H1 (cell line): ENCODE data around the gene GNAO1. TPM values are rescaled to one million over a fixed set of nuclear protein-coding genes. Genes with fewer than 3 reads are reported as not detected.

Experiments
- CTCF ChIA-PET: fragments of 300-600 bp; sonication (Branson Sonifier 250); formaldehyde crosslinking; loops from one replicate; lab custom pipeline; 2021; ENCODE audit not compliant: partially characterized antibody; lab: Charles Lee
- POLR2A ChIA-PET: fragments of 300-600 bp; sonication (Branson Sonifier 250); formaldehyde crosslinking; loops from one replicate; lab custom pipeline; 2021; ENCODE audit warnings: inconsistent platforms; ENCODE audit not compliant: partially characterized antibody; lab: Charles Lee
- DNase-seq, 2 experiments: peaks; one replicate each; pipeline versions ENCODE4 v3.0.0 to v3.0.0-alpha.2; 2010 to 2022; ENCODE audit warnings: low spot score in 2 of 2, low read depth in 1 of 2, mixed read lengths in 1 of 2
- FAIRE-seq: peaks from 2 replicates; lab custom pipeline; 2011; peaks lifted over from hg19 to GRCh38; lab: Jason Lieb, UNC
- H2AFZ ChIP-seq: 2 replicates; pipeline ENCODE4 v1.8.1; 2012; ENCODE audit warnings: low read length, inconsistent platforms
- H2AK5ac ChIP-seq: 2 replicates; pipeline ENCODE4 v1.6.1; 2013; ENCODE audit warnings: low read depth, low read length
- H2BK120ac ChIP-seq: replicated peaks from 2 replicates; pipeline ENCODE3; 2013; ENCODE audit warnings: low read depth, low read length, inconsistent platforms
- H2BK12ac ChIP-seq: 2 replicates; pipeline ENCODE4 v1.6.1; 2013; ENCODE audit warnings: low read depth, low read length
- H2BK15ac ChIP-seq: 2 replicates; pipeline ENCODE4 v1.6.1; 2013; ENCODE audit warnings: low read length
- H2BK20ac ChIP-seq: 2 replicates; pipeline ENCODE4 v1.6.1; 2013; ENCODE audit warnings: low read length
- H2BK5ac ChIP-seq: 2 replicates; pipeline ENCODE4 v1.6.1; 2013; ENCODE audit warnings: low read depth, low read length
- H3K14ac ChIP-seq: 2 replicates; pipeline ENCODE4 v1.6.1; 2013; ENCODE audit warnings: inconsistent platforms; ENCODE audit not compliant: insufficient read length
- H3K18ac ChIP-seq: 2 replicates; pipeline ENCODE4 v1.6.1; 2013; ENCODE audit warnings: low read length; ENCODE audit errors: extremely low read depth
- H3K23ac ChIP-seq: 2 replicates; pipeline ENCODE4 v1.6.1; 2013; ENCODE audit warnings: inconsistent platforms; ENCODE audit not compliant: insufficient read length
- H3K23me2 ChIP-seq: 2 replicates; pipeline ENCODE4 v1.6.1; 2013; ENCODE audit warnings: low read depth, low read length
- H3K27ac ChIP-seq: 2 replicates; pipeline ENCODE4 v1.6.1; 2011; ENCODE audit warnings: low read depth, low read length, inconsistent platforms
- H3K27me3 ChIP-seq, 4 experiments: replicated peaks in 1 of 4; 1 replicate in 1 of 4; 2 replicates in 3 of 4; pipeline versions ENCODE4 v1.6.1 to v1.8.1; 2011 to 2013; ENCODE audit warnings: low read length in 3 of 4, mild to moderate bottlenecking in 3 of 4, inconsistent platforms in 2 of 4, mixed read lengths in 2 of 4, moderate library complexity in 1 of 4; ENCODE audit not compliant: control insufficient read depth in 3 of 4, insufficient read depth in 3 of 4; ENCODE audit errors: extremely low read depth in 1 of 4
- H3K36me3 ChIP-seq, 4 experiments: 2 replicates each; pipeline versions ENCODE4 v1.6.1 to v1.8.1; 2011 to 2013; ENCODE audit warnings: mild to moderate bottlenecking in 4 of 4, low read length in 3 of 4, moderate library complexity in 2 of 4, control low read depth in 1 of 4, inconsistent platforms in 1 of 4; ENCODE audit not compliant: insufficient read depth in 4 of 4, control insufficient read depth in 2 of 4
- H3K4ac ChIP-seq: replicated peaks from 2 replicates; pipeline ENCODE3; 2013; ENCODE audit warnings: low read length, low read depth, mixed read lengths, inconsistent platforms; ENCODE audit not compliant: insufficient read length
- H3K4me1 ChIP-seq, 4 experiments: replicated peaks in 1 of 4; 1 replicate in 1 of 4; 2 replicates in 3 of 4; pipeline versions ENCODE4 v1.6.1 to v1.8.1; 2011 to 2013; ENCODE audit warnings: low read length in 3 of 4, inconsistent platforms in 2 of 4, mixed read lengths in 1 of 4; ENCODE audit not compliant: insufficient read depth in 4 of 4, control insufficient read depth in 3 of 4
- H3K4me2 ChIP-seq, 2 experiments: 2 replicates each; pipeline versions ENCODE4 v1.6.1 to v1.8.1; 2011 to 2013; ENCODE audit warnings: low read depth in 2 of 2, low read length in 2 of 2, control low read depth in 1 of 2, inconsistent platforms in 1 of 2, mild to moderate bottlenecking in 1 of 2; ENCODE audit not compliant: insufficient read depth in 1 of 2
- H3K4me3 ChIP-seq, 4 experiments: fragments of 200-600, 300-600 bp in 1 of 4; sonication (generic), shearing (Covaris generic), sonication (Bioruptor Twin) in 1 of 4; 2 replicates each; pipeline versions ENCODE4 v1.5.1 to v1.8.1; 2011 to 2016; ENCODE audit warnings: low read length in 4 of 4, low read depth in 3 of 4, control low read depth in 2 of 4, inconsistent platforms in 2 of 4, mild to moderate bottlenecking in 2 of 4, mixed read lengths in 1 of 4, moderate library complexity in 1 of 4; ENCODE audit not compliant: insufficient read depth in 2 of 4; ENCODE audit errors: extremely low read depth in 1 of 4
- H3K56ac ChIP-seq: replicated peaks from 2 replicates; pipeline ENCODE3; 2013; ENCODE audit warnings: low read depth, mild to moderate bottlenecking, mixed read lengths, low read length, inconsistent platforms; ENCODE audit not compliant: insufficient read length
- H3K79me1 ChIP-seq: 2 replicates; pipeline ENCODE4 v1.6.1; 2013; ENCODE audit warnings: low read depth, low read length, control low read depth
- H3K79me2 ChIP-seq, 2 experiments: 2 replicates each; pipeline versions ENCODE4 v1.6.1 to v1.8.1; 2012 to 2013; ENCODE audit warnings: low read length in 2 of 2, mild to moderate bottlenecking in 2 of 2, inconsistent platforms in 1 of 2; ENCODE audit not compliant: insufficient read depth in 2 of 2, control insufficient read depth in 1 of 2
- H3K9ac ChIP-seq, 4 experiments: replicated peaks in 1 of 4; 1 replicate in 1 of 4; 2 replicates in 3 of 4; pipeline versions ENCODE4 v1.6.1 to v1.8.1; 2011 to 2013; ENCODE audit warnings: low read depth in 3 of 4, low read length in 3 of 4, control low read depth in 2 of 4, mild to moderate bottlenecking in 2 of 4, moderate library complexity in 2 of 4, inconsistent platforms in 1 of 4; ENCODE audit errors: extremely low read depth in 1 of 4
- H3K9me3 ChIP-seq, 2 experiments: 2 replicates each; pipeline versions ENCODE4 v1.6.1 to v1.8.1; 2012 to 2013; ENCODE audit warnings: mild to moderate bottlenecking in 2 of 2, moderate library complexity in 2 of 2, control low read depth in 1 of 2, inconsistent platforms in 1 of 2, low read depth in 1 of 2, low read length in 1 of 2, mixed read lengths in 1 of 2; ENCODE audit not compliant: insufficient read depth in 2 of 2
- H4K20me1 ChIP-seq, 2 experiments: replicated peaks in 1 of 2; 2 replicates each; pipeline versions ENCODE3 to v1.8.1; 2011 to 2013; ENCODE audit warnings: inconsistent platforms in 2 of 2, low read length in 2 of 2, mild to moderate bottlenecking in 1 of 2; ENCODE audit not compliant: insufficient read depth in 2 of 2, control insufficient read depth in 1 of 2
- H4K5ac ChIP-seq: 2 replicates; pipeline ENCODE4 v1.6.1; 2013; ENCODE audit warnings: low read length, low read depth, mixed read lengths, inconsistent platforms; ENCODE audit not compliant: insufficient read length
- H4K8ac ChIP-seq: 2 replicates; pipeline ENCODE4 v1.8.0; 2013; ENCODE audit warnings: mild to moderate bottlenecking, moderate library complexity, low read length, inconsistent platforms; ENCODE audit not compliant: insufficient read depth; ENCODE audit errors: extremely low read depth
- H4K91ac ChIP-seq: replicated peaks from 2 replicates; pipeline ENCODE3; 2013; ENCODE audit warnings: low read length, mixed read lengths, inconsistent platforms; ENCODE audit not compliant: insufficient read length
- ASH2L ChIP-seq: fragments of 200-600, 300-600 bp; sonication (generic); IDR thresholded peaks from one replicate; pipeline ENCODE4 v1.7.1; 2017; ENCODE audit warnings: low read length
- ATF2 ChIP-seq: IDR thresholded peaks from 2 replicates; pipeline ENCODE4 v1.6.1; 2012; ENCODE audit warnings: low read length, inconsistent platforms
- CHD1 ChIP-seq: IDR thresholded peaks from 2 replicates; pipeline ENCODE4 v1.6.1; 2012; ENCODE audit warnings: low read depth, low read length, improper control_type of control experiment
- CHD2 ChIP-seq: IDR thresholded peaks from 2 replicates; pipeline ENCODE4 v1.6.1; 2012; ENCODE audit warnings: low read length, improper control_type of control experiment
- FOSL1 ChIP-seq: IDR thresholded peaks from 2 replicates; pipeline ENCODE4 v1.6.1; 2011; ENCODE audit warnings: mild to moderate bottlenecking, low read depth, low read length, moderate library complexity; ENCODE audit not compliant: insufficient read depth
- KDM5A ChIP-seq: fragments of 200-600 bp; IDR thresholded peaks from 2 replicates; pipeline ENCODE4 v1.7.1; 2012; ENCODE audit warnings: mild to moderate bottlenecking, low read length, inconsistent platforms, mixed read lengths
- RFX5 ChIP-seq: IDR thresholded peaks from 2 replicates; pipeline ENCODE4 v1.6.1; 2011; ENCODE audit warnings: low read depth, low read length, improper control_type of control experiment, borderline replicate concordance
- SP1 ChIP-seq: IDR thresholded peaks from 2 replicates; pipeline ENCODE4 v1.6.1; 2011; ENCODE audit warnings: low read depth, low read length
- WGBS, 2 experiments: shearing (Covaris generic) in 1 of 2; methylation state at CpG; one replicate each; pipeline versions ENCODE4 v1.1.6 to v1.1.7; 2013 to 2015; ENCODE audit warnings: low lambda C conversion rate in 2 of 2, mixed read lengths in 2 of 2, inconsistent platforms in 1 of 2, low coverage in 1 of 2, missing lambda C conversion rate in 1 of 2; ENCODE audit not compliant: insufficient replicate concordance in 2 of 2, insufficient coverage in 1 of 2, insufficient read length in 1 of 2; ENCODE audit errors: extremely low coverage in 1 of 2, missing lambda C conversion rate in 1 of 2; 5-methylcytosine and 5-hydroxymethylcytosine counted together
- polyA plus RNA-seq, 7 experiments: library from polyadenylated mRNA; depleted of rRNA in 3 of 7; stranded (reverse) in 5 of 7; unstranded in 2 of 7; fragments of >200 nt in 5 of 7; fragments of 200-250 nt in 2 of 7; gene quantifications; 1 replicate in 5 of 7; 2 replicates in 1 of 7; 4 replicates in 1 of 7; pipeline versions ENCODE4 v1.2.1 to v1.2.3, GENCODE V29; 2011 to 2013; ENCODE audit warnings: missing spikeins in 2 of 7, mixed read lengths in 2 of 7
- total RNA-seq: library from RNA; stranded (reverse); fragmentation: NEBNext Ultra II Directional; extraction: Animal tissue kit (Norgen Biotek cat#: 25700); gene quantifications from 2 replicates; pipeline ENCODE4 v1.2.1, GENCODE V29; 2021

The GNAO1 gene
- total and polyA plus RNA-seq, 2 of the 8 experiments (the other 6 are each of a cell fraction or from before 2014, with no cell fraction given): 6.7 to 34.4 TPM

GRCh38 chr16:56263711-56264608 is 72.7 kb downstream of the GNAO1 start:
- Histone ChIP-seq H4K5ac (no peak overlapping the region), H3K18ac (no peak overlapping the region), H3K23me2 (no peaks in the 10 kb centered on the region), H3K56ac (no peak overlapping the region), H3K4ac (no peak overlapping the region), H2BK15ac (no peak overlapping the region), H4K91ac (no peak overlapping the region), H3K27me3 (no peaks in the 10 kb centered on the region), H3K4me3 (no peak overlapping the region), H4K20me1 (peaks cover 3 to 8% of the 10 kb centered on the region in 2 experiments), H3K79me1 (peaks cover 2% of the 10 kb centered on the region; the same call in 1 of the 2 replicates), H3K4me1 (peaks cover 0 to 3% (median 0%) of the 10 kb centered on the region in 4 experiments; a peak in 3 of 7 replicates), H3K9me3 (no peaks in the 10 kb centered on the region), H3K14ac (no peak overlapping the region), H2AFZ (no peak overlapping the region), H2AK5ac (no peak overlapping the region), H3K27ac (no peak overlapping the region), H2BK20ac (no peak overlapping the region), H3K9ac (no peak overlapping the region), H2BK120ac (no peak overlapping the region), H4K8ac (no peak overlapping the region), H2BK5ac (no peak overlapping the region), H3K23ac (no peak overlapping the region), H3K4me2 (no peak overlapping the region), H3K36me3 (no peaks in the 10 kb centered on the region), H2BK12ac (no peak overlapping the region), H3K79me2 (no peaks in the 10 kb centered on the region)
- WGBS, 2 experiments: 81% methylated on average over 11 of the region's 11 CpGs; no CpG with 5 or more reads in 1 of the 2 experiments
- ChIA-PET CTCF (interaction anchor here (0.9 to 6.9 kb wide), 10 partner anchors 8 to 61 kb away, joined by 3 to 70 read pairs (median 8); no protein-coding TSS in a partner anchor), POLR2A (interaction anchor here (1.2 to 1.8 kb wide), 2 partner anchors 12 to 13 kb away, joined by 3 to 4 read pairs; no protein-coding TSS in a partner anchor)
- TF ChIP-seq ASH2L (no peak), FOSL1 (no peak), ATF2 (no peak), CHD1 (no peak), SP1 (no peak), RFX5 (no peak), CHD2 (no peak), KDM5A (no peak)
- no peak for FAIRE-seq
- no peak for DNase-seq
